ENCODE results near the gene SERTM2.

SERTM2 gene

GRCh38 chrX:111568817-111569216 is 57.4 kb downstream of the SERTM2 start:
- Histone ChIP-seq H3K27ac (no peak overlapping the region), H3K27me3 (no peaks in the 10 kb centered on the region), H3K4me1 (ENCODE audit: control insufficient read depth in 1 of 2, insufficient read depth in 1 of 2, low read depth in 1 of 2, low read length in 1 of 2) (no peaks in the 10 kb centered on the region), H3K4me3 (ENCODE audit: low read depth in 1 of 2, low read length in 1 of 2) (no peak overlapping the region), H3K36me3 (no peaks in the 10 kb centered on the region), H3K9me3 (no peaks in the 10 kb centered on the region)
- no peak for TF ChIP-seq CTCF (IDR thresholded peaks at IDR 0.05)
